HG03432 (cell line): ENCODE results near the gene ARHGAP22.

ENCODE experiments used
- ATAC-seq: cut with Tn5 transposase; IDR thresholded peaks from one replicate; pipeline ENCODE4 v1.9.1; 2021; ENCODE audit warnings: mild to moderate bottlenecking, moderate library complexity; ENCODE audit not compliant: unreplicated experiment

The ARHGAP22 gene

DNA sequence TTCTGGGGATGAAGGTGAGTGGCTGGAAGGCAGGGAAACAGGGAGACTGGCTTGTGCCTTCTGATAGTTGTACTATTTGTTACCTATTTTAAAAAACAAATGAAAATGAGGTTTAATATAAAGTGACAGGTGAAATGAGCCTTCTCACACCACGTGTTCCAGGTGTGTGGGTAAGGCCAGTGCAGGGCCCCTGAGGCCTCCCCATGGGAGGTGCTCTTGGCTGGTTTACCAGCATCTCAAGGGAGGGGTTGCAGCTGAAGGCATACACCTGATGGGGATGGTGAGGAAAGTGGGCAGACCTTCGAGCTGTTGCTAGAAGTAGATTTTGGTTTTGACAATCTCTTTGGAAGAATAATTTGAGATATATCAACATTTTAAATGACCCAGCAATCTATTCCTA, 103.6 kb downstream of the ARHGAP22 start:
- ATAC-seq: no peak

- no peak for ATAC-seq
Measured at GRCh38 chr10:48500771-48501170, 104.1 kb downstream of the ARHGAP22 start.

DNA sequence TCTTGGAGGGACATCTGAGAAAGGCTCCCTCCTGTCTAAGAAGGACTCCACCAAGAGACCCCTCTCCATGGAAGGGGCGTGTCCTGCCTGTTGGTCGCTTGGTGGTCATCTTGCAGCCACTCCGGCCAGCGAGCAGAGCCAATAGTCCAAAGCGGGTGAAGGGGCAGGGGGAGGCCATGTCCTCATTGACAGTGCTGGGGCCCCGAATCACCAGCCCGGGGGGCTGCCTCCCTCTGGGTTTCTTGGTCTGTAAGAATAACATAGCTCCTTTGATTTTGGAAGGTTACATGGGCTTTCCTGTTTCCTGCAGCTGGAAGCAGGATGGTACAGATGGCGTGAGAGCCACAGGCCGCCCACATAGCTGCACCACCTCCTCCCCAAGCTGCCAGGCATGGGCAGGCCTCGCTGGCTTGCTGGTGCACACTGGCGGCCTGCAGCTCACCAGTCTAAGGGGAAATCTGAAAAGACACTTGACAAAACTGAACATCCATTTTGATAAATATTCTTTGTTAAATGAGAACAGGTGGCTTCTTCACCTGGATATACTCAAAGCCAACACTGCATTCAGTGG, 105.8 kb downstream of the ARHGAP22 start:
- ATAC-seq: no peak

- ATAC-seq: no peak
Measured at GRCh38 chr10:48497780-48498770, 106.8 kb downstream of the ARHGAP22 start.

- no peak for ATAC-seq
Measured at GRCh38 chr10:48496831-48497779, 107.8 kb downstream of the ARHGAP22 start.

DNA sequence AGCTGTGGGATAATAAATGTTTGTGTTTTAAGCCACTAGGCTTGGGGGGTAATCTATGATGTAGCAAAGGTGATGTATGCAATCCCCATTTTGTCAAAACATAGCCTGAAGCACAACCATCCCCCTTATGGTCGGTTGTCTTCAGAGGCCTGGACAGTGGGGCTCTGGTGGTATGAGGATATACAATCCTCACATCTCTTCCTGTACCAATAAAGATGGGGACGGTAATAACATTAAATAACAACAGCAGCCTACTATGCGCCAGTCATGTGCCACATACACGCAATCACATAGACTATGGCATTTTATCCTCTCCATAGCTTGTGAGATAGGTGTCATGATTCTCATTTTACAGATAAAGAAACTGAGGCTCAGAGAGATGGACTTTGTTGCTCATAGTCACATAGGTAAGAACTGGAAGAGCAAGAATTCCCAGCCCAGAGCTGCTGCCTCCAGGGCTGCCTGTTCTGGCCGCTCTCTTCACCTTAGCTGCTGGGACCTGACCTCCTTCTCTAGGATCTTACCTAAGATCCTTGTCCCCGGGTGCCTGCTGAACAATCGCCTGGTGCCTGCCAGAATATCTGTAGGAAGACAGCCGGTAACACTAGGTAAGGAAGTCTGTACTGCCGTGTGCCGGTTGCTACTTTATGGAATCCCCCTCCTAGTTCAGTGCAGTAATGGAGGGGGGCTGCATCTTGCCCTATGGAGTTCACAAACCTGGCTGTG, 108.6 kb downstream of the ARHGAP22 start:
- no peak for ATAC-seq

GRCh38 chr10:48495282-48496045, 109.4 kb downstream of the ARHGAP22 start:
- no peak for ATAC-seq

DNA sequence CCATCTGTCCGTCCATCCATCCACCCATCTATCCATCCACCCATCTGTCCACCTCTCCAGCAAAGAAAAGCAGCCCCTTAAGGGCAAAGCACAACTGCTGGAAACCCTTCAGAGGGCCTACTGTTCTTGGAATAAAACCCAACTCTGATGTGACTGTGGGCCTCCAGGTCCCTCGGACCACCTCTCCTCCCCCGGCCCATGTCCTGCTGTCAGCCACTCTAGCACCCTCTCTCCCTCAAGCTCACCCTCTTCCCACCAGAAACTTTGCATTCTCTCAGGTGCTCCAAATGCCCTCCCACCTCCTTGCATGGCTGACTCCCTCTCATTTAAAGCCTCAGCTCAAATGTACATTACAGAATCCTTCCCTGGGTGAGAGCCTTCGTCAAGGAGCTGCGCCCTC, 110.3 kb downstream of the ARHGAP22 start:
- no peak for ATAC-seq

GRCh38 chr10:48494073-48494472, 110.8 kb downstream of the ARHGAP22 start:
- no peak for ATAC-seq

DNA sequence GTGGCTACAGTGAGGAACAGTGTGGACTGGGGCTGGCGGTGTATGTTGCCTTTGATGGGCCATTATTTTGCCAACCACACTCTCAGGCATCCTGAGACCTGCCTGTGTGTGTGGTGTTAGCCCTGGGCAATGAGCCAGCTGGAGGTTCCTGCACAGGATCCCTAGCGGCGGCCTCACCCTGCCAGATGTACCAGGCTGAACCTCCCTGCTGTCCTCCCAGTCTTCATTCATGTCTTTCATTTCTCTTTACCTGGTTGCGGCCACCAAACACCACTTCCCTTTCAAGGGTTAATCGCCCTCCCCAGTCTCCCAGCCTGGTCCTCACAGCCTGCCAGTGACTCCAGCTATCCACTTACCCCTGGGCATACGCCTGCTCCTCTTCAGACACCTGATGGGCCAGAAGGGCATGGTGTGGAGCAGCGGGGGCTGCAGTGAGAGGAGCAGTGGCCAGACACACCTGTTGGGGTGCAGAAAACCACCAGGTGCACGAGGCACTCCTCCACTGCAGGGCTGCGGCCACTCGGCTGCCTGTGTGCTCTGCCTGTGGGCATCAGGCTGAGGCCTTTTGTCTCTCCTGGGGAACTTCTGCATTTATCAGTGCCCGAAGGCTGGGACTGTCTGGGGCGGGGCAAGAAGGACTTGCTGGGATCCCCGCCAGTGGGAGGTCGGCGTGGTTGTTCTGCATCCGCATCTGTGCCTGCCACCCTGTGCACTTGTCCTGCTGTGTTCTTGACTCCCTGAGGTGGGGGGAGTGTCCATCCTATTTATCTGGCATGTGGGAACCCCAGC, 111.6 kb downstream of the ARHGAP22 start:
- ATAC-seq: no peak

GRCh38 chr10:48492201-48492600, 112.7 kb downstream of the ARHGAP22 start:
- no peak for ATAC-seq

DNA sequence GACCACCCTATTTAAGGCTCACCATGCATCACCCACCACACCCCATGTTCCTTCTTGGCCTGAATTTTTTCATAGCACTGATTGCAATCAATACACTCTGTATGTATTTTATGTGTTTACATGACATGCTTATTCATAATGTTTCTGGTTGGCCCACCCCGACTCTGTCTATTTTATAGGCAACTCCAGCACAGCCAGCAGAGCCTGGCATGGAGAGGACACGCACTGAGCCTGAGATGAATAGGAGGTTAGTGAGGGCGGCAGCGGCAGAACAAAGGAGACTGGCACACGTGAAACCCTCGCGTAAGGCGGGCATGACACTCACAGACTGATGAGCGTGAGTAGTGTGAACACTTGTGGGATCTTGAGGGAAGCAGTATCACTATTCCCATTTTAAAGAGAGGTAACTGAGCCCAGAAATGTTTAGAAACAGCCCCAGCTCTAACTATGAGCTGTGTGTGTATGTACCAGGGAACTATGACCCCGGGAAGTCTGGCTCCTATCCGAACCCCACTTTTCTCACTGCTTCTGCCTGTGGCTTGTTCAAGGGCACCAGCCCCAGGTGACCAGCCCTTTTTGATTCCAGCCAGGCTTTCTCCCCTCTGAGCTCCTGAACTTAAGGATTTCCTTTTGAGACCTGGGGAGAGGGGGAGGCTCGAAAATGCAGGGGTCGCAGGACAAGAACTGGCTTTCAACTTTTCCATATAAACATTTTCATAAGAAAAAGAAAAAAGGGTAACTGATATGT, 113.3 kb downstream of the ARHGAP22 start:
- no peak for ATAC-seq

- ATAC-seq: no peak
Measured at GRCh38 chr10:48490946-48491345, 113.9 kb downstream of the ARHGAP22 start.

DNA sequence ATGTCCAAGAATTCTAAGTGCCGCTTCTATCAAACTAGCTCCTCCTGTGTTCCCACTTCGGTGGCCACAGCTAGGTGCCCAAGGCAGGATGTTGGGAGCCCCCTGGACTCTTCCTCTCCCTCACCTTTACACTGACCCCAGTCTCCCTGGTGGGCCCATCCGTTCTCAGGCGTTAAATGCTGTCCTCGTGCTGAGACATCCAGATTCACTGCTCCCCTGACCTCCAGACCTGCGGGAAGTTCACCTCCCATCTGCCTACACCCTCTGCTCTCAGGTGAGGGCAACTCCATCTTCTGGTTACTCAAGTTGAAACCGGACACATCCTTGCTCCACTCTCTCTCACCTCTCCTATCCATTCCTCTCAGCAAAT, 114.3 kb downstream of the ARHGAP22 start:
- ATAC-seq: no peak

DNA sequence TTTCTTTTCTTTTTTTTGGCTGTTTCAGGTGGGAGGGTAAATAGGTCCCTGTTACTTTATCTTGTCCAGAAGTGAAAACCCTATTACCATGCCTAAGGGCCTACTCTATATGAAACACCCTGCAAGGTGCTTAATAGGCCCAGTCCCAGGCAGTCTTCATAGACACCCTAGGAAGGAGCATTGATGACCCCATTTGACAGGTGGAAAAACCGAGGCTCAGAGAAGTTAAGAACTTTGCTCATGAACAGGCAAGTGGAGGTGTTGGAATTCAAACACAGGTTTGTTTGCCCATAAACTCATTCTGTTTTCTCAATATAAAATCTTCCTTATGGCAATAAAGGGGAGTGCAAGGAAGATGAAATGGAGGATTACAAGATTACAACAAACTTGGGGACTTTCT, 115.8 kb downstream of the ARHGAP22 start:
- ATAC-seq: no peak

DNA sequence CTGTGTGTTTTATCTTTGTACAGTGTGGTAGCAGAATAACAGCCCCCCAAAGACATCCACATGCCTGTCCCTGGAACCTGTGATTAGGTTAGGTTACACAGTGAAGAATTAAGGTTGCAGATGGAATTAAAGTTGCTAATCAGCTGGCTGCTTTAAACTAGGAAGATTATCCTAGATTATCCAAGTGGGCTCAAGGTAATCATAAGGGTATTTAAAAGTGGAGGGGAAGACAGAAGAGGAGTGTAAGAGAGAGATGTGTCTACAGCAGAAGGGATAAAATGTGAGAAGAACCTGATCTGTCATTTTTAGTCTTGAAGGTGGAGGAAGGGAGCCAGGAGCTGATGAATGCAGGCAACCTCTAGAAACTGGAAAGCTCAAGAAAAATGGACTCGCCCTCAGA, 117.6 kb downstream of the ARHGAP22 start:
- no peak for ATAC-seq

DNA sequence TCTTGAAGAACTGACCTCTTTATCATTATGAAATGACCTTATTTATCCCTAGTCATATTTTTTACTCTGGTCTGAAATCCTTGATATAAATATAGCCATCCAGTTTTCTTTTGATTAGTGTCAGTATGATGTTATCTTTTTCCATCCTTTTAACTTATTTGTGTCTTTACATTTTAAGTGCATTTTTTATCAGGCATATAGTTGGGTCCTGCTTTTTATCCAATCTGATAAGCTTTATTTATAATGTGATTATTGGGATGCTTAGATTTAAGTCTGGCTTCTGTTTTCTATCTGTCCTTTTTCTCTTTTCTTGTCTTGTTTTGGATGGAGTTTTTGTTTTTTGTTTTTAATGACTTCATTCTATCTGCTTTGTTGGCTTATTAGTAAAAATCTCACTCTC, 119.2 kb downstream of the ARHGAP22 start:
- ATAC-seq: no peak

- ATAC-seq: no peak
Measured at GRCh38 chr10:48484911-48485310, 120.0 kb downstream of the ARHGAP22 start.
